ENCODE results near the gene ZBTB20. TPM values are rescaled to one million over a fixed set of nuclear protein-coding genes. Genes with fewer than 3 reads are reported as not detected.

ZBTB20 gene
- total and polyA plus RNA-seq, 10 of the 15 experiments (the other 5 are each of a cell fraction or from before 2014, with no cell fraction given) = 0.20 to 5.5 (median 2.2) TPM

- TF ChIP-seq TAF1 (IDR thresholded peaks at IDR 0.05; ENCODE audit: borderline replicate concordance, low read depth, low read length) (peak; percentile 50; the same call in 1 of the 2 replicates), EGR1 (IDR thresholded peaks at IDR 0.05; ENCODE audit: borderline replicate concordance in 1 of 2, low read depth in 2 of 2, low read length in 2 of 2) (no peak), YY1 (IDR thresholded peaks at IDR 0.05; ENCODE audit: low read depth, low read length) (peak; percentile 91), CBX5 (IDR thresholded peaks at IDR 0.05; ENCODE audit: low read depth) (0 out of 2 replicates have a peak, but pooled peaks have one; percentile 9)
Observed at GRCh38 chr3:115146032-115146417, 1.1 kb downstream of the ZBTB20 start (continued).

- BruUV-seq (replicated peaks) = no TSS peak
- H3K9me3 ChIP-seq (replicated peaks; ENCODE audit: control insufficient read depth, insufficient read depth, low read length) = no peaks in the 10 kb centered on the region
- SMC1A ChIA-PET (ENCODE audit: uncharacterized antibody, unreplicated experiment) = interaction anchor here (1.6 kb wide), 1 partner anchor 99 kb away, joined by 3 read pairs; no protein-coding TSS in a partner anchor
- peak; percentile 60; the same call in 1 of the 2 replicates for TF ChIP-seq ATF7 (IDR thresholded peaks at IDR 0.05; ENCODE audit: low read depth)
- TF ChIP-seq MYC (IDR thresholded peaks at IDR 0.05; ENCODE audit: insufficient read depth, insufficient read length, insufficient replicate concordance, low read length, severe bottlenecking) = no peak
- 0 out of 2 replicates have a peak, but pooled peaks have one; percentile 16 for TF ChIP-seq CREM (IDR thresholded peaks at IDR 0.05; ENCODE audit: low read depth)
- TF ChIP-seq JUNB (IDR thresholded peaks at IDR 0.05) = 0 out of 2 replicates have a peak, but pooled peaks have one; percentile 14
- peak; percentile 44; the same call in 1 of the 2 replicates for TF ChIP-seq ATF2 (IDR thresholded peaks at IDR 0.05; ENCODE audit: low read length)
- peak; percentile 34 for TF ChIP-seq NFIC (IDR thresholded peaks at IDR 0.05; ENCODE audit: low read depth, low read length)
- intact Hi-C loops (cut with micrococcal nuclease; ENCODE audit: unreplicated experiment) (no loop called here), in situ Hi-C loops (cut with MboI) (no loop called here)
- DNase-seq (ENCODE audit: low read depth, low spot score) = no peak
- H3K27me3 ChIP-seq (replicated peaks in 1 of 2; ENCODE audit: control insufficient read depth in 2 of 2, insufficient read depth in 2 of 2, low read length in 1 of 2) = no peaks in the 10 kb centered on the region
- CTCF ChIA-PET = interaction anchor here (1.0 to 1.3 kb wide), 2 partner anchors 48 to 70 kb away, joined by 3 read pairs; no protein-coding TSS in a partner anchor
- peak overlapping the region; percentile 5; the same call in 1 of the 2 replicates for H2AFZ ChIP-seq (ENCODE audit: control insufficient read depth, low read depth, low read length)
- H3K4me2 ChIP-seq (ENCODE audit: control insufficient read depth, insufficient read depth) = peak overlapping the region; percentile 67
- H3K4me3 ChIP-seq = no peak overlapping the region
- ATAC-seq = peak; percentile 63
- H3K36me3 ChIP-seq (ENCODE audit: control insufficient read depth in 2 of 2, insufficient read depth in 2 of 2, low read length in 1 of 2) = no peaks in the 10 kb centered on the region
- peaks cover 13% of the 10 kb centered on the region; the same call in 1 of the 2 replicates for H3K4me1 ChIP-seq (ENCODE audit: control insufficient read depth, insufficient read depth, low read length)
- H4K20me1 ChIP-seq (ENCODE audit: control insufficient read depth, insufficient read depth) = no peaks in the 10 kb centered on the region
- H3K27ac ChIP-seq (ENCODE audit: control insufficient read depth, insufficient read depth) = peak overlapping the region; percentile 30
- POLR2A ChIA-PET = no interaction called here
- FAIRE-seq = no peak
- H3K79me2 ChIP-seq (ENCODE audit: control insufficient read depth, insufficient read depth, low read length) = peaks cover 2% of the 10 kb centered on the region
- no peak overlapping the region for H3K9ac ChIP-seq (ENCODE audit: control insufficient read depth, insufficient read depth, low read length)
- RAD21 ChIA-PET (ENCODE audit: unreplicated experiment) = interaction anchor here (1.2 kb wide), 1 partner anchor 552 kb away, joined by 3 read pairs; no protein-coding TSS in a partner anchor
Observed at GRCh38 chr3:115141033-115141757, 5.9 kb downstream of the ZBTB20 start.
